Stimulated activated naive CD8-positive, alpha-beta T cell treated with anti-CD3 and anti-CD28 coated beads, Interleukin-15, Interleukin-2, amounts not matched to agents 100 ng/mL and 50 ng/mL, for 24 hours (primary cell): Measurements from ENCODE around the gene ASPG.

ENCODE experiments used
- H3K27ac Mint-ChIP-seq: one replicate; pipeline ENCODE4 v1.8.0; 2021; ENCODE audit warnings: mild to moderate bottlenecking, mixed read lengths
- H3K27me3 Mint-ChIP-seq: one replicate; pipeline ENCODE4 v1.8.0; 2021; ENCODE audit warnings: mixed read lengths
- H3K36me3 Mint-ChIP-seq: one replicate; pipeline ENCODE4 v1.8.0; 2021; ENCODE audit warnings: low read depth, mixed read lengths
- H3K4me1 Mint-ChIP-seq: one replicate; pipeline ENCODE4 v1.8.0; 2021; ENCODE audit warnings: low read depth, mixed read lengths
- H3K4me3 Mint-ChIP-seq: one replicate; pipeline ENCODE4 v1.8.0; 2021; ENCODE audit warnings: mild to moderate bottlenecking, mixed read lengths
- H3K9me3 Mint-ChIP-seq: one replicate; pipeline ENCODE4 v1.8.0; 2021; ENCODE audit warnings: mixed read lengths

The ASPG gene

DNA sequence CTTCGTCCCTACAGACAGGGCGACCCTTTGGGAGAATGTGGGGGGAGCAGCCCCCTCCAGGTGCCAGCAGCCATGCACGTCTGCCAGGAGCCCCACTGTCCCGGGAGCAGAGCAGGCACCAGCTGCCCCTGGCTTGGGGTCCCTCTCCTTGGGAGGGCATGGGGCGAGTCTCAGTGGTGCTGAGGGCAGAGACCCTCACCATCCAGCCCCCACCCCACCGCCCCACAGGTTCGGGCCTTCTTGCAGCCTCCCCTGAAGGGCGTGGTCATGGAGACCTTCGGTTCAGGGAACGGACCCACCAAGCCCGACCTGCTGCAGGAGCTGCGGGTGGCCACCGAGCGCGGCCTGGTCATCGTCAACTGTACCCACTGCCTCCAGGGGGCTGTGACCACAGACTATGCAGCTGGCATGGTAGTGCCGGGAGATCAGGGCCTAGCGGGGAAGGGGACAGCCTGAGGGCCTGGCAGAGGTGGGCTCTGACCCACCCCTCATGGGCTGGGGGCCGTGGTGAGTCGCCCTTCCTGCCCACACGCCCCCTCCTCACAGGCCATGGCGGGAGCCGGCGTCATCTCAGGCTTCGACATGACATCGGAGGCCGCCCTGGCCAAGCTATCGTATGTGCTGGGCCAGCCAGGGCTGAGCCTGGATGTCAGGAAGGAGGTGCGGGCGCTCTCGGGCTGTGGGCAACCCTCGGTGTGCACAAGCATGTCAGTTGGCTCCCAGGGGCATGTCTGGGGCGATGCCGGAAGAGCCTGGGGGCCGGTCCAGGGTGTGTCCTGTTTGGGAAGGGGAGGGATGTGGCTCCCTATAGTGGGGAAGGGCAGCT is 18.8 kb downstream of the ASPG start:
- Mint-ChIP-seq H3K36me3 (no peaks in the 10 kb centered on the region), H3K27me3 (no peaks in the 10 kb centered on the region), H3K9me3 (no peaks in the 10 kb centered on the region), H3K27ac (no peak overlapping the region), H3K4me3 (no peak overlapping the region), H3K4me1 (no peaks in the 10 kb centered on the region)

GRCh38 chr14:104105071-104105821 is 19.7 kb downstream of the ASPG start:
- no peak overlapping the region for H3K27ac Mint-ChIP-seq
- no peaks in the 10 kb centered on the region for H3K9me3 Mint-ChIP-seq
- H3K4me3 Mint-ChIP-seq = no peak overlapping the region
- no peaks in the 10 kb centered on the region for H3K36me3 Mint-ChIP-seq
- no peaks in the 10 kb centered on the region for H3K4me1 Mint-ChIP-seq
- no peaks in the 10 kb centered on the region for H3K27me3 Mint-ChIP-seq

DNA sequence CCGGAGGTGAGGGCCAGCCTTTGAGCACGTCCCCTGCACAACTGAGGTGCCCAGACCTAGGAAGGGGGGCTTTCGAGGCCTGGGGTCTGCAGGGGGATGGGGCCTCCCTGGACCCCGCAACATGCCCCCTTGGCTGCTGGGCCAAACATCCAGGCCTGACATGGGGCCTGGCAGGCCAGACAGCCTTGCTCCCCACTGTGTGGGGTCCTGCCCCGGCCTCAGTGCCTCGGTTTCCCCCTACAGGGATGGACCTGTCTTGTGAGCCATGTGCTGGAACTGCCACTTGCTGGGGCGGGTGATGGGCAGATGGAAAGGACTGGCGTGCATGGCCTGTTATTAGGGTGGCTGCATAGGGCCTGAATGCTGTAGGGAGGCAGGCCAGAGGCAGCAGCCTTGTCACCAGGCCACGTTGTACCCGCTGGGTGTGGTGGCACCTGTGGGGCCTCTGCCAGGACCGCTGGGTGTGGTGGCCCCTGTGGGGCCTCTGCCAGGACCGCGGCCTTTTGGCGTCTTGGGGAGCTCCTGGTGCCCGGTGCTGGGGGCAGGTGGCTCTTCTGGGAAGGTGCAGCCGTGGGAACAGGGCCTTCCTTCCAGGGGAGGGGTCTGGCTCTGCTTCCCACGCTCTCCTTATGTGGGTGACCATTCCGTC is 20.4 kb downstream of the ASPG start:
- no peak overlapping the region for H3K4me3 Mint-ChIP-seq
- no peaks in the 10 kb centered on the region for H3K4me1 Mint-ChIP-seq
- no peak overlapping the region for H3K27ac Mint-ChIP-seq
- no peaks in the 10 kb centered on the region for H3K27me3 Mint-ChIP-seq
- no peaks in the 10 kb centered on the region for H3K9me3 Mint-ChIP-seq
- H3K36me3 Mint-ChIP-seq = no peaks in the 10 kb centered on the region

DNA sequence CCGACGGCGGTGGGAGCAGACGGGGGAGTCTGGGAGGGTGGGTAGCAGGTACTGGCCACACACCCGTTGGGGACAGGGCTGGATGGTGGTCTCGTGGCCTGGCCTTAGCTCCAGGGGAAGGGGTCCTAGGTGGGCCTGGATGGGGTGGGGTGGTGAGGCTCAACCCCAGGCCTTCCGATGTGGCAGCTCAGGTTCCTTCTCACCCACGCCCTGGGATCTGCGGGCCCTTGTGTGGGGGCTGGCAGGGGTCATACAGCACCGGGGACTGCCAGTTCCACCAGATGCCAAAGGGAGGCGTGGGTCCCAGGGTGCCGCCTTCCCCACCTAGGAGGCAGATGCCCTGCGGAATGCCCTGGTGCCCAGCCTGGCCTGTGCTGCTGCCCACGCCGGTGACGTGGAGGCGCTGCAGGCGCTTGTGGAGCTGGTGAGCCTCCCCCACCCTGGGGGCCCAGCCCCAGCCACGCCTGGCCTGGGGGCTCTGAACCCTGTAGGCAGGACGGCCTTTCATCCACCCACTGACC is 21.0 kb downstream of the ASPG start:
- no peaks in the 10 kb centered on the region for H3K9me3 Mint-ChIP-seq
- H3K4me3 Mint-ChIP-seq = no peak overlapping the region
- no peaks in the 10 kb centered on the region for H3K27me3 Mint-ChIP-seq
- H3K36me3 Mint-ChIP-seq = no peaks in the 10 kb centered on the region
- H3K27ac Mint-ChIP-seq = no peak overlapping the region
- no peaks in the 10 kb centered on the region for H3K4me1 Mint-ChIP-seq

- Mint-ChIP-seq H3K36me3 (no peaks in the 10 kb centered on the region), H3K4me3 (no peak overlapping the region), H3K27ac (no peak overlapping the region), H3K9me3 (no peaks in the 10 kb centered on the region), H3K27me3 (no peaks in the 10 kb centered on the region), H3K4me1 (no peaks in the 10 kb centered on the region)
Observed at GRCh38 chr14:104107101-104107581, 21.6 kb downstream of the ASPG start.

- Mint-ChIP-seq H3K4me1 (no peaks in the 10 kb centered on the region), H3K27me3 (no peaks in the 10 kb centered on the region), H3K9me3 (no peaks in the 10 kb centered on the region), H3K4me3 (no peak overlapping the region), H3K36me3 (no peaks in the 10 kb centered on the region), H3K27ac (no peak overlapping the region)
Observed at GRCh38 chr14:104107611-104108569, 22.4 kb downstream of the ASPG start.

DNA sequence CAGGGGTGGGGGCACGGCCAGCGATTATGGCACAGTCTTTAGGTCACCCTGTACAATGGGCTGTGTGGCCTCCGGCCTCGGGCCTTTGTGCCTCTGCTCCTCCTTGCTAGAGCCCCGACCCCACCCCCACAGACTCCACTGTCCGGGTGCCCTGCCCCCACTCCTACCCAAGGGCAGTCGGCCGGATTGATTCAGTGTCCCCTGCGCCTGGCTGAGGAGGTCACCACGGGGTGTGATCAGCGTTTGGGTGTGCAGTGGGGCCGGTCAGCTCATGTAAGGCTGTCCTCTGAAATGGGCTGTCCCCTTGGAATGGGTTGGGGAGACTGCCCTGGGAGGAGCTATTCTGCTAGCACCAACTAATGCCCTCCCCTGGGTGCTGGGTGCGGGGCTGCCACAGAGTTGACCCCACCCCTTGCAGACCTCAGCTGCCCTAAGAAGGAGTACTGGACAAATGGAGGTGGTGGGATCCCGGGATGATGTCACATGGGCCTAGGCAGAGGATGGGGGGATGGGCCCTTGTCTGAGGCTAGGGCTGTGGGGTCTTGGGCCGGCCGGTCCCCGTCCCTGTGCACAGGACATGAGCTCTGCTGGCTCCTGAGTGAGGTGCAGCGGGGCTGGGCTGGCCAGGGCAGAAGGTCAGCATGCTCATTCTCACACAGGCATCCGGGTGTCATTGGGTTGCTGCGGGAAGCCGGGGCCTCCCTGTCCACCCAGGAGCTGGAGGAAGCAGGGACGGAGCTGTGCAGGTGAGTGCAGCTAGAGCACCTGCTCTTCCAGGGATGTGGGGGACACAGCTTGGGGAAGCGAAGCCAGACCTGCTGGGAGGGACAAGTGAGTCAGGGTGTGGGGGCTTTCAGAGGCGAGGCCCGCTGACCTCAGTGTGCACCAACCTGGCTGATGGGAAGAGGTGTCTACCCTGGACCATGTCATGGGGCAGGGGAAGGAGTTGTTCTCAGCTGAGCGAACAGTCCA is 23.4 kb downstream of the ASPG start:
- no peak overlapping the region for H3K27ac Mint-ChIP-seq
- H3K9me3 Mint-ChIP-seq = no peaks in the 10 kb centered on the region
- no peaks in the 10 kb centered on the region for H3K27me3 Mint-ChIP-seq
- no peaks in the 10 kb centered on the region for H3K36me3 Mint-ChIP-seq
- H3K4me1 Mint-ChIP-seq = no peaks in the 10 kb centered on the region
- no peak overlapping the region for H3K4me3 Mint-ChIP-seq

DNA sequence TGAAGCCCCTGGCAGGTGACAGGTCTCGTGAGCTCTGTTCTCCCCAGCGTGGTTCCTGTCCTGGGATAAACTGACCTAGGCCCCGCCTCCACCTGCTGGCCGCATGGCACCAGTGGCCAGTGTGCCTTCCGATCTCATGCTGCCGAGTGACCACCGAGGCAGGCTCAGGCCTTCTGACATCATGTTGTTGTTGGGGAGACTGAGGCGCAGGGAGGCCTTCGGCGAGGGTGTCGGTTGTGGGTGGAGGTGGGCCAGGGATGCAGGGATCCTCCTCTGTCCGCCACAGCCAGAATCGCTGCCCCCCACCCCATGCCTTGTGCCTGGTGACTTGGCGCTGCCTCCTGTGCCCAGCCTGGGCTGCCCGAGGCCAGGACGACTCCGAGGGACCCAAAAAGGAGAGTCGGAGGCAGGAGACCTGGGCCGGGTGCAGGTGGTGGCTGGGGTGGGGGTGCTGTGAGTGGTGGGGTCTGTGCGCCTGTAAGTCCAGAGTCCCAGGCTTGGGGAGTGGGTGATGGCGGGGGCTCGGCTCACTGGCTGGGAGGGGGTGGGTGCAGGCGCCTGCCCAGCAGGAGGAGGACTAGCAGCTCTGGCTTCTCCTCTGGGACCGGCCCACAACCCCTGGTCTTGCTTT is 24.3 kb downstream of the ASPG start:
- no peaks in the 10 kb centered on the region for H3K4me1 Mint-ChIP-seq
- H3K27ac Mint-ChIP-seq = no peak overlapping the region
- no peaks in the 10 kb centered on the region for H3K9me3 Mint-ChIP-seq
- H3K27me3 Mint-ChIP-seq = no peaks in the 10 kb centered on the region
- H3K4me3 Mint-ChIP-seq = no peak overlapping the region
- no peaks in the 10 kb centered on the region for H3K36me3 Mint-ChIP-seq

DNA sequence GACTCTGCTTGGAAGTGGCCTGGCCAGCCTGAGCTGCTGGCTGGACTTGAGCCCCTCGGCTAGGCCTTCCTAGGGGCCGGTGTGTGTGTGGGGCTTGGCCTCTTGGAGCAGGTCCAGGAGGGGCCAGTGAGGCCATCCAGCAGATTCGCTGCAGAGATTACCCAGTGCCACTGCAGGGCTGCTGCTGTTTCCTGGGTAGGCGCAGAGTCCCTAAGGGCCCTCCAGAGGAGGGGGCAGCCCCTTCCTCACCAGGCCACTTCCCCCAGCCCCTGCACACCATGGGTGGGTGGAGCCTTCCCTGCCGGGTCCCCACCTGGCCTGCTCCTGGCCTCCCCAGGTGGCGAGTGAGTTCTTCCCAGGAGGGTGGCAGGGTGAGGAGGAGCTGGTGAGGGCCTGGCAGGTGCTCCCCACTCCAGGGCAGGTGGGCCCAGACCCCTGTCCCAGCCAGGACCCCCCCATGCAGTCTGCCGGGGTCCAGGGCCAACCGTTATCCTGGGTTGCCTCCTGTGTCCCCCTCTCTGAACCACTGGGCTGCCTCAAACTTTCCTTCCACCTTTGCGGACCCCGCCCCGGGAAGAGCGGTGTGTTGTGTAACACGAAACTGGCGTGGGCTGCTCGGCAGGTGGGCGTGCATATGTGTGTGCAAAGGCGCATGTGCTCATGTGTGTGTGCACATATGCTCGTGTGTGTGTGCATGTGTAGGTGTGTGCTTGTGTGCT is 25.1 kb downstream of the ASPG start:
- H3K9me3 Mint-ChIP-seq = no peaks in the 10 kb centered on the region
- H3K36me3 Mint-ChIP-seq = no peaks in the 10 kb centered on the region
- H3K27me3 Mint-ChIP-seq = peaks cover 7% of the 10 kb centered on the region
- no peak overlapping the region for H3K4me3 Mint-ChIP-seq
- H3K4me1 Mint-ChIP-seq = no peaks in the 10 kb centered on the region
- no peak overlapping the region for H3K27ac Mint-ChIP-seq

DNA sequence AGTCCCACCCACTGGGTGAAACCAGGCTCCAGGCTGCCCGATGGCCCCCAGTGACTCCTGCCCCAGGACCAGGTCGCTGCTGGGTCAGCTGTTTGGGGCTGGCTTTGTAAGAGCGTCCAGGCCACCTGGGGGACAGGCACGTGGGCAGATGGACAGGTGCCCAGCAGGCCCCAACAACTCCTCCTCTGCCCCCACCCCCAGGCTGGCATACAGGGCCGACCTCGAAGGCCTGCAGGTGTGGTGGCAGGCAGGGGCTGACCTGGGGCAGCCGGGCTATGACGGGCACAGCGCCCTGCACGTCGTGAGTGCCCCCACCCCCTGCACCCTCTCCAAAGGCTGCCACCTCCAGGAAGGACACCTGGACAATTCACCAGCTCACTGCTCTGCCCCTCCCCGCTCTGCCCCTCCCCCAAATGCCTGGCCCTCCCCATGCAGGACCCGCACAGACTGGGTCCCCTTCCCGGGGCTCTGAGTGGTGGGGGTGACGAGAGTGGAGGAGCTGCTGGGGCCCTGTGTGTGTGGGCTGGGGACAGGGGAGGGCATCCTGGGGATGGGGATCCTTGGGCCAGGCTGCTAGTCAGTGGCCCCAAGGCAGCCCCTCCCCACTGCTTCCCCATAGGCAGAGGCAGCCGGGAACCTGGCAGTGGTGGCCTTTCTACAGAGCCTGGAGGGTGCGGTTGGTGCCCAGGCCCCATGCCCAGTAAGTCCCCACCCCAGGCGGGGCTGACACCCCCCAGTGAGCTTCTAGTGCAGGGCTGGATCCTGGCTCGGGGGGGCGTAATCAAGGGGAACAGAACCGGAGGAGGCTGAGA is 26.0 kb downstream of the ASPG start:
- Mint-ChIP-seq H3K4me1 (no peaks in the 10 kb centered on the region), H3K4me3 (no peak overlapping the region), H3K36me3 (no peaks in the 10 kb centered on the region), H3K27me3 (peaks cover 9% of the 10 kb centered on the region), H3K9me3 (no peaks in the 10 kb centered on the region), H3K27ac (no peak overlapping the region)

GRCh38 chr14:104112113-104112505 is 26.6 kb downstream of the ASPG start:
- H3K27me3 Mint-ChIP-seq = peaks cover 9% of the 10 kb centered on the region
- H3K9me3 Mint-ChIP-seq = no peaks in the 10 kb centered on the region
- H3K4me1 Mint-ChIP-seq = no peaks in the 10 kb centered on the region
- no peak overlapping the region for H3K27ac Mint-ChIP-seq
- H3K36me3 Mint-ChIP-seq = no peaks in the 10 kb centered on the region
- no peak overlapping the region for H3K4me3 Mint-ChIP-seq
